ENCODE measurements around the gene NDUFS6. TPM values are rescaled to one million over a fixed set of nuclear protein-coding genes. Genes with fewer than 3 reads are reported as not detected.
"Not testable (repeated sequence)": the region's sequence is repeated elsewhere in the genome, so short reads cannot be mapped to it uniquely, and the experiment has no call there.

Gene NDUFS6
- total RNA-seq, 1 donor from 2014 or later: 40.3 TPM

DNA sequence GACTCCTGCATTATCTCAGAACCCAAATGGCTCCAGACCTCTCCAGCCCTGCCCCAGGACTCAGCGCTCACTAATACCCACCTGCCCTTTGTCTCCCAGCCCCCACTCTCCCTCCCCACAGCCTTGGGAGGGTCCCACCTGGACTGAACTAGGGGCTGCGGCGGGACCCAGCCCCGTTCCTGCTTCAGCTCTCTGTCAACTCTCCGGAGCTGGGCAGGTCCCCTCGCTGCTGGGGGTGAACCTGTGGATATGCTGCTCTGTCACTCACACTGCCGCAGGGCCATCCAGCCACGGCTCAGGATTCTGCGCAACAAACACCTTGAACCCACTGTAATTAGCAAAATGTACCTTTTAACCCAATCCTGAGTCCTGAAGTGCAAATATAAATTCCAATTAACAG is 36.8 kb downstream of the NDUFS6 start:
- Mint-ChIP-seq H3K27ac (ENCODE audit: unreplicated experiment) (no peak overlapping the region), H3K36me3 (ENCODE audit: unreplicated experiment) (no peaks in the 10 kb centered on the region), H3K9me3 (ENCODE audit: unreplicated experiment) (no peaks in the 10 kb centered on the region), H3K27me3 (ENCODE audit: unreplicated experiment) (peaks cover 5% of the 10 kb centered on the region), H3K4me1 (ENCODE audit: low read depth, unreplicated experiment) (peaks cover 14% of the 10 kb centered on the region), H3K4me3 (ENCODE audit: unreplicated experiment) (no peak overlapping the region)
- no peak for DNase-seq
- TF ChIP-seq, protein P1, sequence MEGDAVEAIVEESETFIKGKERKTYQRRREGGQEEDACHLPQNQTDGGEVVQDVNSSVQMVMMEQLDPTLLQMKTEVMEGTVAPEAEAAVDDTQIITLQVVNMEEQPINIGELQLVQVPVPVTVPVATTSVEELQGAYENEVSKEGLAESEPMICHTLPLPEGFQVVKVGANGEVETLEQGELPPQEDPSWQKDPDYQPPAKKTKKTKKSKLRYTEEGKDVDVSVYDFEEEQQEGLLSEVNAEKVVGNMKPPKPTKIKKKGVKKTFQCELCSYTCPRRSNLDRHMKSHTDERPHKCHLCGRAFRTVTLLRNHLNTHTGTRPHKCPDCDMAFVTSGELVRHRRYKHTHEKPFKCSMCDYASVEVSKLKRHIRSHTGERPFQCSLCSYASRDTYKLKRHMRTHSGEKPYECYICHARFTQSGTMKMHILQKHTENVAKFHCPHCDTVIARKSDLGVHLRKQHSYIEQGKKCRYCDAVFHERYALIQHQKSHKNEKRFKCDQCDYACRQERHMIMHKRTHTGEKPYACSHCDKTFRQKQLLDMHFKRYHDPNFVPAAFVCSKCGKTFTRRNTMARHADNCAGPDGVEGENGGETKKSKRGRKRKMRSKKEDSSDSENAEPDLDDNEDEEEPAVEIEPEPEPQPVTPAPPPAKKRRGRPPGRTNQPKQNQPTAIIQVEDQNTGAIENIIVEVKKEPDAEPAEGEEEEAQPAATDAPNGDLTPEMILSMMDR (IDR thresholded peaks at IDR 0.05; ENCODE audit: partially characterized antibody, unreplicated experiment): no peak

DNA sequence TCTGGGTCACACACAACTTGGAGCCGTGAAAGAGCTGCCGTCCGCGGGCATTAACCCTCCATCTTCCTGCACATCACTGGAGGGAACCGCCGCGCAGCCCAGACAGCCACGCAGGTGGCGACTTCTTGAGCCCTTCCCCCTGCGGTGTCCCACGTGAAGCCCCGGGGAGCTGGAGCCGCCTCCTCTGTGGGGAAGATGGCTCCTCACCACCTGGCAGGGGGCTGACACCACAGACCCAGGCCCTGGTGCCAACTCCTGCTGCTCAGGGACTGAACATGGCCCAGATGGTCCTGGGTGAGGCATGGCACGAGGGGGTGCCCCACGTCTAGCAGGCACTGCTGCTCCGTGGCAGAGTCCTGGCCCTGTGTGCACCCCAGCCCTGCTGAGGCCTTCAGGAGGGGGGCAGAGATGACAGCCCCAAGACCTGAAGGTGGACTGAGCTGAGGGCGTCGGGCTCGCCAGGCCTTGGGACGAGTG is 38.9 kb downstream of the NDUFS6 start:
- TF ChIP-seq, protein P1 (IDR thresholded peaks at IDR 0.05; ENCODE audit: partially characterized antibody, unreplicated experiment): no peak
- DNase-seq: peak; percentile 12
- Mint-ChIP-seq H3K4me3 (ENCODE audit: unreplicated experiment) (no peak overlapping the region), H3K36me3 (ENCODE audit: unreplicated experiment) (no peaks in the 10 kb centered on the region), H3K4me1 (ENCODE audit: low read depth, unreplicated experiment) (peaks cover 6% of the 10 kb centered on the region), H3K27me3 (ENCODE audit: unreplicated experiment) (peaks cover 5% of the 10 kb centered on the region), H3K27ac (ENCODE audit: unreplicated experiment) (no peak overlapping the region), H3K9me3 (ENCODE audit: unreplicated experiment) (no peaks in the 10 kb centered on the region)

DNA sequence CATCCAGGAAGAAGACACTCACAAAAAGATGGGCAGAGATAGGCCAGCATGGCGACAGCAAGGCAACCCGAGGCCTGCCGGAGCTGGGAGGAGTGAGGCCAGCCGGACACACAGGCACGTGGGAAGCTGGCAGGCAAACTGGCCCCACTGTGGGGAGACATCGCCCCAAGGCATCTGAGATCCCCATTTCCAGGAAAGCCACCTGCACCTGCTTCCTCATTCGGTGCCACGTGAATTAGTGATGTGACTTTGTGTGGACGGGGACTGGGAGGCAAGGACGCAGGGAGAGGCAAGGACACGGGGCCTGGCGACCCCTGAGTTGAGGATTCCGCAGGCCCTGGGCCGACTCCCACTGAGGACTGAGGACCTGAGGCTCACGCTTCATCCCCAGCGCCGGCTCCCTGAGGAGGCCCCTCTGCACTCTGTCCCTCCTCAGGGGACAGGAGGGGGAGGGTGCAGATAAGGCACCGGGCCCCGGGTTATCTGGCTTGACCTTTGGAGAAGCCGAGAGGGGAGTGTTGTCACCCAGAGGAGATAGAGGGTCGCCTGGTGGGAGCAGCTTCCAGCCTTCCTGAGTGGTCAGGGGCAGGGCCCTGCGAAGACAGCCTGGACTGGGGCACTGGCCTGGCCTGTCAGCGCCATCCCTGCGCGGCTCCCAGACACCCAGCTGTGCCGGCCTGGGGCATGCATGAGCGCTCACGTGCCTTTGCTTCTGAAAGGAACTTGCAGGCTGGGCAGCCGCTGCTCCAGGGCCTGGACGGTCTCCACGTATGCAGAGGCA is 39.7 kb downstream of the NDUFS6 start:
- TF ChIP-seq, protein P1 (IDR thresholded peaks at IDR 0.05; ENCODE audit: partially characterized antibody, unreplicated experiment): no peak
- no peak overlapping the region for H3K27ac Mint-ChIP-seq (ENCODE audit: unreplicated experiment)
- peaks cover 5% of the 10 kb centered on the region for H3K4me1 Mint-ChIP-seq (ENCODE audit: low read depth, unreplicated experiment)
- H3K36me3 Mint-ChIP-seq (ENCODE audit: unreplicated experiment): no peaks in the 10 kb centered on the region
- H3K27me3 Mint-ChIP-seq (ENCODE audit: unreplicated experiment): peaks cover 5% of the 10 kb centered on the region
- DNase-seq: peak; percentile 52
- H3K4me3 Mint-ChIP-seq (ENCODE audit: unreplicated experiment): no peak overlapping the region
- no peaks in the 10 kb centered on the region for H3K9me3 Mint-ChIP-seq (ENCODE audit: unreplicated experiment)

DNA sequence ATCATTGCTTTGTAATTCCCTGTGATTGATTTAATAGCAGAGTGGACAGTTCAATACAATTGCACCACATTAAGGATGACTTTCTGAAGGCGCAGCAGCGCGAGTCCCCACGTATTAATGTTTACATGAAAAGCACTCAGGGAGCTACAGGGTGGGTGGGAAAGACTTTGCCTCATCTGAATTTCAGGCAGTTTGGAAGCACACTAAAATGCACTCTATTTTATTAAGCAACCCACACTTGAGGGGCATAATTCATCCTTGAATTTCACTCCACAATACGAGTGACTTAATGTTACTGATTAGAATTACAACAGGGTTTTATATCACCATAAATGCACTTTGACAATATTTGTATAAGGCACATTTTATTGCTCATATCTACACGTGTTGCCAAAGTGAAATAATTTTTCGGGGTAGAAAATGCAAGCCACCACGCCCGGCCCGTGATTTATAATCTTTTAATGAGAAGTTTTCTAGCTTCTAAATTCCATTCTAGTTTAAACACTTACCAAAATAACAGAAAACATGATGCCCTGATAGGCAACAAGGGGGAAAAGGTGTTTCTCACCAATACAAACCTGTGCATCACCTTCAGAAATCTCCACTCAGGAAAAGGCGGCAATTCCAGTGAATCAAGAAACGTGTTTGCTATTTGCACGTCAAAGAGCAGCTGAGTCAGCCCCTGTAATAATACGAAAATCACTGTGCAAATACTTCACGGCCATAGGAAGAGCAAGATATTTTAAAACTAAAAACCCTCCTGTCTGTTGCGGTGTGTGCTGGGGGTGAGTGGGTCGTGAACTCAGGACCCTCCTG is 41.0 kb downstream of the NDUFS6 start:
- peak; percentile 3 for DNase-seq
- H3K4me3 Mint-ChIP-seq (ENCODE audit: unreplicated experiment): no peak overlapping the region
- H3K27ac Mint-ChIP-seq (ENCODE audit: unreplicated experiment): no peak overlapping the region
- peaks cover 1% of the 10 kb centered on the region for H3K4me1 Mint-ChIP-seq (ENCODE audit: low read depth, unreplicated experiment)
- no peaks in the 10 kb centered on the region for H3K36me3 Mint-ChIP-seq (ENCODE audit: unreplicated experiment)
- H3K9me3 Mint-ChIP-seq (ENCODE audit: unreplicated experiment): no peaks in the 10 kb centered on the region
- TF ChIP-seq, protein P1 (IDR thresholded peaks at IDR 0.05; ENCODE audit: partially characterized antibody, unreplicated experiment): no peak
- peaks cover 5% of the 10 kb centered on the region for H3K27me3 Mint-ChIP-seq (ENCODE audit: unreplicated experiment)

DNA sequence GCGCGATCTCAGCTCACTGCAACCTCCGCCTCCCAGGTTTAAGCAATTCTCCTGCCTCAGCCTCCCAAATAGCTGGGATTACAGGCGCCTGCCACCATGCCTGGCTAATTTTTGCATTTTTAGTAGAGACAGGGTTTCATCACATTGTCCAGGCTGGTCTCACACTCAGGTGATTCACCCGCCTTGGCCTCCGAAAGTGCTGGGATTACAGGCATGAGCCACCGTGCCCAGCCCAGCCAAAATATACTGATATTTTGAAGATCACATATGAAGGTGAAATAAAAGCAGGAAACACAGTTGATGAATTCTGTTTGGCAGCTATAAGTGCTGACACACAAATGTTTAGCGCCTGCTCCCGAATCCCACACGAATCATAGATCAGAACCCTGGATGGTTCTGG is 42.6 kb downstream of the NDUFS6 start:
- not testable (repeated sequence) for H3K27ac Mint-ChIP-seq (ENCODE audit: unreplicated experiment); H3K9me3 Mint-ChIP-seq (ENCODE audit: unreplicated experiment); H3K36me3 Mint-ChIP-seq (ENCODE audit: unreplicated experiment); DNase-seq; H3K27me3 Mint-ChIP-seq (ENCODE audit: unreplicated experiment); H3K4me3 Mint-ChIP-seq (ENCODE audit: unreplicated experiment); H3K4me1 Mint-ChIP-seq (ENCODE audit: low read depth, unreplicated experiment)

All from glutamatergic neuron (in vitro differentiated cells).